Keratinocyte (primary cell): ENCODE data around the gene NPTXR.
"Not testable (repeated sequence)": the region's sequence is repeated elsewhere in the genome, so short reads cannot be mapped to it uniquely, and the experiment has no call there.

ENCODE experiments used
- CTCF ChIP-seq, 3 experiments: IDR thresholded peaks in 1 of 3; conservative IDR thresholded peaks in 1 of 3; optimal IDR thresholded peaks in 1 of 3; 2 replicates in 2 of 3; 3 replicates in 1 of 3; pipeline versions ENCODE3 to v1.5.1; 2011; ENCODE audit warnings: low read length in 3 of 3, mild to moderate bottlenecking in 3 of 3, moderate library complexity in 2 of 3, control low read depth in 1 of 3, inconsistent platforms in 1 of 3; ENCODE audit not compliant: insufficient read depth in 2 of 3; ENCODE audit errors: extremely low read depth in 1 of 3
- EZH2 ChIP-seq: IDR thresholded peaks from one replicate; pipeline ENCODE4 v1.6.1; 2012; ENCODE audit warnings: inconsistent platforms, mild to moderate bottlenecking, low read length, moderate library complexity

- TF ChIP-seq CTCF (optimal IDR thresholded peaks at IDR 0.05 in 1 of 3, IDR thresholded peaks at IDR 0.05 in 1 of 3, conservative IDR thresholded peaks at IDR 0.05 in 1 of 3; ENCODE audit: extremely low read depth in 1 of 3, insufficient read depth in 2 of 3, low read length in 3 of 3); EZH2: not testable (repeated sequence)
Measured at GRCh38 chr22:38805041-38805593, 38.7 kb downstream of the NPTXR start.
